ENCODE results near the gene RAB27B. TPM values are rescaled to one million over a fixed set of nuclear protein-coding genes. Genes with fewer than 3 reads are reported as not detected.
"Not testable (repeated sequence)": the region's sequence is repeated elsewhere in the genome, so short reads cannot be mapped to it uniquely, and the experiment has no call there.

Gene RAB27B, protein sequence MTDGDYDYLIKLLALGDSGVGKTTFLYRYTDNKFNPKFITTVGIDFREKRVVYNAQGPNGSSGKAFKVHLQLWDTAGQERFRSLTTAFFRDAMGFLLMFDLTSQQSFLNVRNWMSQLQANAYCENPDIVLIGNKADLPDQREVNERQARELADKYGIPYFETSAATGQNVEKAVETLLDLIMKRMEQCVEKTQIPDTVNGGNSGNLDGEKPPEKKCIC
- 3.7 TPM for total RNA-seq

DNA sequence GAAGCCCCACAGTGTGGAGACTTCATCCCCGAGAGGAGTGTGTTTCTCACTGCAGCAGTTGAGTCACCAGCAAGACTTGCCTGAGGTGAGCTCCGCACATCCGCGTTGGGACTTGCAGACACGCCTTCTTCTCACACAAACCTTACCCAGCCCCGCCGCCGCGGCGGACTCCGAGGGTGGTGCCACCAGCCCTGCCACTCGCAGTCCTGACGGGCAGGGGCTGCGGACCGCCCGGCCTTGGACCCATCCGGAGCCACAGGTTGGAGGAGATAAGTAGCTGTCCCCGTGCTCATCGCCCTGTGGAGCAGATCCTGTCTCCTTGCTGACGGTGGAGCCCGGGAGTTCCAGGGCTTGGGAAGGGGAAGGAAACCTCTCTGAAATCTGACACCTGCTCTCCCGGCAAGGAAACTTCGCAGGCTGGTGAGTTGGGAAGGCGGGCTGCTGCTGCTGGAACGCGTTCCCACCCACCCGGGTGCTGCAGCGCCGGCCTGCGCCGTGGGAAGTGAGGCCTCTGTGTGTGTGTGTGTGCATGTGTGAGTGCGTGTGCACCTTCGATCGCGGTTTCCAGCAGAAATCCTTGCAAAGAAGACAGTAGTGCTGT, at the start of gene RAB27B:
RAB27B (plus strand) TSS at position 197 of the 601 bp plus-strand sequence. CDS start 49,109 bp downstream, outside the sequence.
- peak; percentile 85 for DNase-seq

DNA sequence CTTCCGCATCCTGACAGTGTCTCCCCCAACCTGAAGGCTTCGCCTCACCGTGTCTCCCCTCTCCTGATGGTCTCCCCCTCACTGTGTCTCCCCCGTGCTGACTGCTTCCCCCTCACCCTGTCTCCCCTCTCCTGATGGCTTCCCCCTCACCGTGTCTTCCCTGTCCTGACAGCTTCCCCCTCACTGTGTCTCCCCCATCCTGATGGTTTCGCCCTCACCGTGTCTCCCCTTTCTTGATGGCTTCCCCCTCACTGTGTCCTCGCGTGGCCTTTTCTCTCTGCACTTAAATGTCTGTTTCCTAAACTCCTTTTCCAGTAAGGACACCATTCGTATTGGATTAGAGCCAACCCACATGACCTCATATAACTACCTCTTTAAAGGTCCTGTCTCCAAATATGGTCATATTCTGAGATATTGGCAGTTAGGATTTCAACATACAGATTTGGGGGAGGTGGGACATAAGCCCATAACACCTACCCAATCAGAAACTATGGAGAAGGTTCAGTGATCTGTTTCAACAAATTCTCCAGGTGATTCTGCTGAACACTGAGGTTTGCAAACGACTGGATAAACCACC, 47.9 kb upstream of the RAB27B start:
- no peak for DNase-seq

DNA sequence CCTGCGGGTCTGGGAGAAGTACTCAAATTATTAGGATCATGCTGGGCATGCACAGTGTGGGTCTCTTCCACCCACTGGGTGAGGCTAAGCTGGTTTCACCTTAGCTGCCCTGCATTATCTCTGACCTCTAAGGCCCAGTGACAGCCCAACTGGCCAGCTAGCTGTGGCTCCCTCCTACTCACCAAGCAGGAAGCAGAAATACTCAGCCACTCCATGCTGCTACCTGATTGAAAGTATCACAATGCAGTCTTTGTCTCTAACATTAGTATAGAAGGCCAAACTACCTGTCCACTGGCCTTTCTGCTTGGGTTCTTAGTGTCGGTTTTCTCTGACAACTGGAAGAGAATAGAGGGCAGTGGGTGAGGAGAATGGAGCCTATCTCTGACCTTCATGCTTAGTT, 47.3 kb upstream of the RAB27B start:
- no peak for DNase-seq

DNA sequence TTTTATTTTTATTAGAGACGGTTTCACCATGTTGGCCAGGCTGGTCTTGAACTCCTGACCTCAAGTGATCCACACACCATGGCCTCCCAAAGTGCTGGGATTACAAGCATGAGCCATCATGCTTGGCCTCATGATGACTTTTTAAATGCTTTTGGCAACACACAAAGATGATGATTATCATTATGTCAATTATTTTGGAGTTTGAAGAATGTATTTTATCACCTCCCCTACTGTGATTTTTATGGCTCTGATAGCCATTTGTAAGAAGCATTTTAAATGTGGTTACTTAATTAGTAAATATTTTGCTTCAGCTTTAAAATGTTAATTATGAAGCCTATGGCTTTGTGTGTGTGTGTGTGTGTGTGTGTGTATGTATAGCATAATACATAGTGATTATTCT, 45.1 kb upstream of the RAB27B start:
- DNase-seq, result no peak

DNA sequence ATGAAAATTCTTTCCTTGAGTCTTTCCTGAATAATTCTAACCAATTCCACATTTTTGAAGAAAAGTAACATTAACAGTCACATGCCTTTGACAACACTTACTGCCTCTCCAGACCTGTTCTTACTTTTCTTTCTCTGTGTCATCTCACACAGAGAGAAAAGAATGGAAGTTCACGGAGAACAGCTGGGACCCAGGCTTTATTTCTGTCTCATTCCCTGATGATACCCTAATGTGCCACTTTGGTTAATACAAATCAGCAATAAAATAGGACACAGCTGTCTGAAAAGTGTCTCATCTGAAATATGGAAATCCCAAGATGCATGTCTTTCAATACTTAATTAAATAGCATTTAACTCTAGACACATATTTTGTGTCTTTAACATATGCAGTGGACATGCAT, 42.1 kb upstream of the RAB27B start:
- DNase-seq, result no peak

DNA sequence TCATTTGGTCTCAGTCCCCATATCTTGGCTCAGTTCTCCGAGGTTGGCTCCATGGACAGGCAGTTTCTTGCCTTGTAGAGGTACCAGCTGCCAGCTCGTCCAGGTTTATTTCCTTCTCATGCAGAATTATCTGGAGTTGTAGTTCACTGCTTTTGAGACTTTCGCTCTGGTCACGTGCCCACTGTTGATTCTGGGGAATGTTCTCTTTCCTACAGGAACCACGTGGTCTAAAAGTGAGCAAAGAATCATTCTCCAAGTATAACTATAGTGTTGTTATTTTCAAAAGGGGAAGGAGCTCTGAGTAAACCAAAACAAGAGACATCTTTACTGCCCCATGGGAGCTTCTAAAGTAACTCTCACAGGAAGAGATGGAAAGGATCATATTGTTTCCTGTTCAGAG, 41.2 kb upstream of the RAB27B start:
- DNase-seq, result peak; percentile 14

DNA sequence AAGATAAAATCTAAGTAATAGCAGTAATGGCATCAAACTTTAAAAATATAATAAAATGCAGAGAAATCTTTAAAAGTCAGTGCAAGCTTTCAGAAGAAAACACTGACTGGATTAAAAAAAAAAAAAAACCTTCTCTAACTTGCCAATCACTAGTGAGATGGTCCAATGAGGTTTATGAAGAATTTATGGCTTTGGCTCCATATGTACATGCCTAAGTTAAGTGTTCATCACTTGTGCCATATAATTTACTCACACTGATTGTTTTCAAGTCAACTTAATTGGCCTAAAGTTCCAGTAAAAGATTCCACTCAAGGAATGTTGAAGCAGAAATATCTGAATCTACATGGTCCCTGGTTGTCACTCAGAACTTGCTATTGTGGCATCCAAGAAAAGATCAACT, 40.7 kb upstream of the RAB27B start:
- no peak for DNase-seq

DNA sequence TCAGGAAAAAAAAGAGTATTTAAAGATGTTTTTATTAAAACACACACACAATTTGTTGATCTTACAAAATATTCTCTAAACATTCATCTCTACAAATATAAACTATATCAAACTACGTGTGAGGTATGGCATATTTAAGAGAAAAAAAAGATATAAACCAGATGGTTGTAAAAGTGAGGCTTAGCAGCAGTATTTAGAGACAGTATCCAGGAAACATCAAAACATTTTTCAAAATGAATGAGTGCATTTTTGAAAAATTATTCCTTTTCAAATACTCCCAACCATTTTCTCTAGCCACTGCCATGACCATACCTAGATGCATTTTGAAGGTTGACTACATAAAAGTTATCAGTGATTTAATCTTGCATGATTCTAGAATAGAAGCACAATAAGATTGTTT, 38.2 kb upstream of the RAB27B start:
- DNase-seq, result peak; percentile 4

DNA sequence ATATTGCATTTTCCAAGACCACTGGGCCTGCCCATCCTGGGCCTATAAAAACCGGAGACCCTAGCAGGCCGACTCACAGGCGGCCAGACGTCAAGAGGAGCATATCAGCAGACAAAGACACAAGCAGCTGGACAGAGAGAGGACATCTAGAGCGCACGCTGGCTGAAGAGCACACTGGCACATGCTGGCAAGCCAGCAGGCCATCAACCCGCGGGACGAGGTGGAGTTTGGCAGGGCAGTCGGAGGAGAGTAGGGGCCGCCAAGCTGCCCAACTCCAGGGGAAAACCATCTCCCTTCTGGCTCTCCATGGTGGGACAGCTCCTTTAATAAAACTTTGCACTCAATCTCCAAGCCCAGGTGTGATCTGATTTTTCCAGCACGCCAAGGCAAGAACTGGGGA, 36.6 kb upstream of the RAB27B start:
- no peak for DNase-seq

DNA sequence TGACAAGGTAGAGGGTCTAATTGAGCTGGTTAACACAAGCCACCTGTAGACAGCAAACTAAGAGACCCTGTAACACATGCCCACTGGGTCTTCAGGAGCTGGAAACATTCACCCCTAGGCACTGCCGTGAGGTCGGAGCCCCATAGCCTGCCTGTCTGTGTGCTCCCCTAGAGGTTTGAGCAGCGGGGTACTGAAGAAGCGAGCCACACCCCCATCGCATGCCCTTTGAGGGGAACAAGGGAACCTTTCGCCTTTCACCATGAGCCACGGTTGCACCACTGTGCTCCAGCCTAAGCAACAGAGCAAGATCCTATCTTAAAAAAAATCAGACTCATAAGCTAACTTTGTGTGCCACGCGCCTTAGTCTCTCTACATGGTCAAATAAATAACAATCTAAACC, 36.2 kb upstream of the RAB27B start:
- DNase-seq, result no peak

DNA sequence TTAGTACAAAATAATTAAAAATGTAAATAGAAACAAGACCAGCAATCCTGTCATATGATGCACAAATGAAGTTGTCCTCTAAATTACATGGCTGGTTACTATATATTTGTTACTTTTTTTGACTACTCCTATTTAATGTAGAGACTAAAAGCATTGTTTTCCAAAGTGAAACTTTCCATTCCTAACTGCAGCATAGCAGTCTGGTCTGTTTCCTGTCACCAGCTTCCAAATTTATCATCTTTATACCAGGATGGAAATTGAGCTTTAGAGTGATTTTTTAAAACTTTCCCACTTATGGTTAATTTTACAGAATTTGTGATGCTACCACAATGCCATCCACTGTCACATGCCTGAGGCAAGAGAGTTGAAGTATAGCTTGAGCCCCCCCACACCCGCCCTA, 33.5 kb upstream of the RAB27B start:
- no peak for DNase-seq

DNA sequence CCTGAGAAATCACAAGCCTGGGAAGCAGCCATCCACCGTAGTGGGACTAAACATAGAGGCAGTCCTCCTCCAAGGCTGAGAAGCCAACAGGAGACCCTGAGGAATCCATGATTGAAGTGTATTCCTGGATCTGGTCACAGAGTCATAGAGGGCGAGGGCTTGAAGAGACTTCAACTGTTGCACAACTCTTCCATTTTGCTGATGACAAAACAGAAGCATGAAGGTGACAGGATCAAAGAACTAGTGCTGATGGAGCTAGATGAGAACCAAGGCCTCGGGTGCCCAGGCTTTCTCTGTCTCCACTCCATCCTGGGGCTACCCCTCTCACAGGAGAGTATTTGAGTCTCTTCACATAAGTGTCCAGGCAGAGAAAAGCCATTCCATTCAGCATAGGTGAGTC, 30.1 kb upstream of the RAB27B start:
- DNase-seq, result no peak

DNA sequence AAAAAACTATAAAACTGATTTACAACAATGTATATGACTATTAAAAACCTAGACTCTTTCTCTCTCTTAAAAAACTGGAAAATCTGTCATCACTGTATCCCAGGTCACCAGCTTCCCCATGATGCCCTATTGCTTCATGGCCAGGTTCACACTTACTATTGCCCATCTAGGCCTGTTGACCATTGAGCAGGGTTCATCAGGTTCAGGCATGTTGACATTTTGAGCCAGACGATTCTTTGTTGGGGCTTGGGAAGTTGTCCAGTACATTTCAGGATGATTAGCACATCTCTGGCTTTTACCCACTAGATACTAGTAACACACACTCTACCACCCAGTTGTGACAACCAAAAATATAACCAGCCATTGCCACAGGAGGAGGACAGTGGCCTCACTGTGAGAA, 26.9 kb upstream of the RAB27B start:
- no peak for DNase-seq

DNA sequence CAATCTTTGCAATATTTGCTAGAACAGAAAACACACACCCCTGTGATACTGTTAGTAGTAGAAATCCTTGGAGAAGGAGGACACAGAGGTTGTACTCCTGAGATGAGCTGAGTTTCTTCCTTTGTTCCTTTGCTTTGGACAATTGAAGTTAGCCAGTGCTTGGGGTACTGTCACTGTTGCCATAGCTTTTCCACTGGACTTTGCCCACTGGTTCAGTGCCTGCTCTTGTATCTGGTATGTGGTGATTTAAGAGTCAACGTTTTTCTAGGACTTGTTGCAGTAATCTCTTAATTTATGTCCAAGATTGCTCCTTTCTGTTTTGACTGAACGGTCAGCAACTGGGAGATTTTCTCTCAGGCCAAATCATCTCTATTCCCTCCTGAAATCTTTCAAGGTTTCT, 26.1 kb upstream of the RAB27B start:
- DNase-seq, result no peak

DNA sequence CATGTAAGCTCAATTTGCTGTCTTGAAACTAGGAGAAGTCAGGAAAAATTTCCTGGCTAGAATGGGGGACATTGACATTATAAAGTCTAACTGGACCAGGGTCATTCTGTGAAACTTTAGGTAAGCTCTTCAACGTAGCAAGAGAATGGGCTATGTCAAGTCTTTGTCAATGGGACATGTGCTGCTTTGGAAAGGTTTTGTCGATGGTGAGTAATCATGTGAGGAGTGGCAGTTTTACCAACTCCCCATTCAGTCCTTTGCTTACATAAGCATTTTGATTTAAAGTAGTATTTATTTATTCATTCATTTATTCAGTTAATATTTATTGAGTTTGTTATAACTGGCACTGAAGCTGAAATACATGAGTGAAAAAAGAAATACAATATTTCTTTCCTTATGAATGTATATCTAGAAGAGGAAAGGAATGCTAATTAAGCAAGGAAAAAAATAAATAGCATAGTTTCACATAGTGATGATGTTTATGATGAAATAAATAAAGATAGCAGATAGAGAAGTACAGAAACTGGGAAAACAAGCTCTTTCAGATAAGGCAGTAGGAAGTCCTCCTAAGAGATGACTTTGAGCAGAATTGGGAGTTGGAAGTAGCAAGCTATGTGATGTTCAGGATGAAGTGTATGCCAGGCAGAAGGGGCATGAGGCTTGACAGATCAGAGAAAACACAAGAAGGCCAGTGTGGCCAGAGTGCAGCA, 25.4 kb upstream of the RAB27B start:
- DNase-seq, result no peak

DNA sequence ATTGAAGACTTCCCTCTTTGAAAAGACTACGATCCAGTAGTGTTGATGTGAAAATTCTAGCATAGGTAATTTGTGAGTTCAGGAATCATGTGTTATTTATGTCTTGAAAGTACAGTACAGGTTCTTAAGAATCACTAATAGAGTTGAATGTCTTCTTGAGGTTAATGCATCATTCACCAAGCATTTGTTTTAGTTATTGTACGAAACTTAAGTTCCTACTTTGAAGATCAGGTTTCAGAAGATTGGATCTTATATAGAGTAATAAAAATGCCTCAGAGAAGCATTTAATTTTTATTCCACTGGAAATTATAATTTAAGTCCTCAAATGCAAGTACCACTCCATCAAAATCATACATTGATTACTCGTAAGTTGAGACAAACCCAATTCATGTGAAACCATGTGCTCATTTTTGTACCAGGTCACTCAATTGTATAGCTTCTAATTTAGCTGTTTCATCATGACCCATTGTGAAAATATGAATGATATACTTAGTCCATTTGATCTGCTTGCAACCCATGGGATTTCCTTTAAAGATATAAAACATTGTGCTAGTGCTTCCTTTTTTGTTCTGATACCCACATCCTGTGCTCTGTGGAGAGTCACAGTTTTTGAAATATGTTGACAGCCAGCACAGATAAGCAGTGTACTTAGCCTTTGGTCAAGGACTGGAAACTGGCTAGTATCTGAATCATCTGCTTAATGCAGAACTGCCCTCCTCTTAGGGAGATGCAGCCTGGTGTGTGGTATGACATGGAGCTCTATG, 22.5 kb upstream of the RAB27B start:
- no peak for DNase-seq

DNA sequence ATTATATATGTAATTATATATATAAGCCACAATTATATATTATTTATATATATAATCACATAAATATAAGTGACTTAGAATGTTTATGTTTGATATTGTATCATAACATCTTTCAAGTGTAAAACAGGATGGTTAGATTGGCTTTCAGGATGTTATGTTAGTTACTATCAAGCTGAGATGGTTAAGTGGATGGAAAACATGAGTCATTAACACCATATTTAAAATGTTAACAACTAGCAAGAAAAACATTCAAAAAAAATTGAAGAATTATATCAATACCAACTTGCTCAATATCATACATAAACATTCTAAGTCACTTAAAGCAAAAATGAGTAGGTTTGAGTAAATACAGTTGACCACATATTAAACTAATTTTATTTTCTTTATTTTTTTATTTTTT, 21.8 kb upstream of the RAB27B start:
- DNase-seq, result no peak

DNA sequence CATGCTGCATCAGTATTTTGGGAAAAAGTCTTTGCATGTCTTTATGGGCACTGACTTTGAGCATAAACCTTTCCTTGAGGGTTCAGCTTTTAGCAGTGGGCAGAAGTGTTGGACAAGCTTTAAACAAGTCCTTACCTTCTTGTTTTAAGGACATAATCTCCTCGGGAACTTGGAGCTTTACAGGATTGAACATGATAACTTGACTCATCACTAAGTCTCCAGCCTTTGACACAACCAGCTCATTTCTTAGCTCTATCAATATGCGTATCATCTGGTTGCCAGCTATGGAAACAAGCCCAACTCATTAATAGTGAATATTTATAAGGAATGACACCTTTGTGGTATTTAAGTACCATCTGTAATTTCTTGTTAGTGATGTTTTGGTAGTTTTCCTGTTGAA, 21.0 kb upstream of the RAB27B start:
- no peak for DNase-seq

DNA sequence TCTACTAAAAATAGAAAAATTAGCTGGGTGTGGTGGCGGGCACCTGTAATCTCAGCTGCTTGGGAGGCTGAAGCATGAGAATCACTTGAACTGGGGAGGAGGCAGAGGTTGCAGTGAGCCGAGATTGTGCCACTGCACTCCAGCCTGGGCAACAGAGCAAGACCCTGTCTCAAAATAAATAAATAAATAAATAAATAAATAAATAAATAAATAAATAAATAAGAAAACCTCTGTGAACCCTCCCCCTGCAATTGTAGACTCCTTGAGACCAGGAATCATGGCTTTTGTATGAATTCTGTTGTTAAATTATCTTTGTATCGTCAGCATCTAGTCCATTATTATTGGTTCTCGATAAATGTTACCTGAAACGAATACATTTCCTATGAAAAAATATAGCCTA, 17.6 kb upstream of the RAB27B start:
- DNase-seq, result not testable (repeated sequence)

DNA sequence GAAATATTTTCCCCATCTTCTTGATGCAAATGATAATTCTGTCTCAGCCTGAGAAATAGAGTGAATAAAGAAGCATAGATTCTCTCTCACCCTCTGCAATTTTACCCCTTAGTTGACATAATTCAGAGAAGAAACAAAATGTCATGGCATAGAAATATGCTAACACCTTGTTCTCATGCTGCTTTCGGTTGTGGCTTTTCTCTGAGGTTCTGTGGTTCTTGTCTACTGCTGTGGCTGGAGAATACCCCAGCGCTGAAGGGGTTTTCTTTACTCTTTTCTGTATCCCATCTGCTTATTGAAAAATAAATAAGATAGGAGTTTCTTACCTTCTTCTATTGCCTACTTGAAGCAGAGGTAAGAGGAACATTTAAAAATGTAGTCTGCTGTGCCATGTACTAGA, 15.4 kb upstream of the RAB27B start:
- no peak for DNase-seq

DNA sequence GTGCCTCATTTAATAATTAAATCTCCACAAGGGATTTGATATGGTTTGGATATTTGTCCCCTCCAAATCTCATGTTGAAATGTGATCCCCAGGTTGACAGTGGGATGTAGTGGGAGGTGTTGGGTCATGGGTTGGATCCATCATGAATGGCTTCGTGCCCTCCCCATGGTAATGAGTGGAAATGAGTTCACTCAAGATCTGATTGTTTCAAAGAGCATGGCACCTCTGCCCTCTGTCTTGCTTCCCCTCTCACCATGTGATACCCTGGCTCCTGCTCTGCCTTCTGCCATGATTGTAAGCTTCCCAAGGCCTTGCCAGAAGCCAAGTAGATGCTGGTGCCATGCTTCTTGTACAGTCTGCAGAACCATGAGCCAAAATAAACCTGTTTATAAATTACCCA, 15.0 kb upstream of the RAB27B start:
- no peak for DNase-seq

DNA sequence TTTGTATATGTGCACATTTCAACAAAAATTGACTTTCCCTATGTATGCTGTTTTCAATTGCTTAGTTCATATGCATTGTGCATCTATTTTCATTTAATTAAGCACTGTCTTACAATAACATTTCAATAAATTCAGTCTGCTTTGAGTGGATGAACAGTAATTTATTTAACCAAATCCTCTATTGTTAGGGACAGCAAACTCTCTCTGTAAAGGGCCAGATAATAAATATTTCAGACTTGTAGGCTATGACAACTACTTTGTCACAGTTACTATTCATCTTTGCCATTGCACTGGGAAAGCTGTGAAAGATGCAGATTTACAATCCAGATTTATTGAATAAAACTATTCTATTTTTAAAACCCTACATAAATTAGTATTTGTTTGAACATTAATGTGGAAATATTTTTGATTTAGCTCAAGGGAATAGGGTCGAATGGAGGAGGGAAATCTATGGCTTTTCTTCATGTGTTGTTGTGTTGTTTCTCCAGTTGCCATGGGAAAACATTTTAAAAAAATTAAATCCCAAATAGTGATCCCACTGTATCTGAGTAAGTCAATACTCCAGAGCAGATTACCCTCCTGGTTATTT, 14.2 kb upstream of the RAB27B start:
- DNase-seq, result no peak

Data from tongue (tissue), 2 donors.